AG10803 (cell line): ENCODE data around the gene RASA3.
"Not testable (repeated sequence)": the region's sequence is repeated elsewhere in the genome, so short reads cannot be mapped to it uniquely, and the experiment has no call there.

ENCODE experiments used
- DNase-seq: peaks from one replicate; pipeline ENCODE4 v3.0.0; 2010; ENCODE audit warnings: low read depth
- H3K4me3 ChIP-seq: 2 replicates; pipeline ENCODE4 v1.5.1; 2011; ENCODE audit warnings: mild to moderate bottlenecking, low read length, control low read depth
- TF ChIP-seq, protein P1 (sequence below): conservative IDR thresholded peaks from 2 replicates; pipeline ENCODE4 v1.5.1; 2011; ENCODE audit warnings: mild to moderate bottlenecking, low read length, control low read depth, inconsistent platforms

RASA3 gene

DNA sequence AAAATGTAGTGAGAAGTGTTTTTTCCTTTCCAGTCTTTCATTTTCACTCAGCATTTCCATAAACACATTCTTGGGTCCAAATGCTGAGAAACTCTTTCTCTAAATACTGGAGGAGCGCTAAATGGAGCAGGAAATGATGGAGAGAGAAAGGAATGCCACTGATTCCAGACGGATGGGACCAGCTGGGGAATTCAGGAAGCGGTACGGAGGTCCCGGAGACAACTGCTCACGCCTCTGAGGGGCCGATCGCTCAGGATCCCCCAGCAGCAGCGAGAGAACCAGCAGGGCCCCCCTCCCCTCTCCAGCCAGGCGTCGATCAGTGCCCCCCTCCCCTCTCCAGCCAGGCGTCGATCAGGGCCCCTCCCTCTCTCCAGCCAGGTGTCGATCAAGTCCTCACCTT lies 13.2 kb downstream of the RASA3 start:
- TF ChIP-seq, protein P1, sequence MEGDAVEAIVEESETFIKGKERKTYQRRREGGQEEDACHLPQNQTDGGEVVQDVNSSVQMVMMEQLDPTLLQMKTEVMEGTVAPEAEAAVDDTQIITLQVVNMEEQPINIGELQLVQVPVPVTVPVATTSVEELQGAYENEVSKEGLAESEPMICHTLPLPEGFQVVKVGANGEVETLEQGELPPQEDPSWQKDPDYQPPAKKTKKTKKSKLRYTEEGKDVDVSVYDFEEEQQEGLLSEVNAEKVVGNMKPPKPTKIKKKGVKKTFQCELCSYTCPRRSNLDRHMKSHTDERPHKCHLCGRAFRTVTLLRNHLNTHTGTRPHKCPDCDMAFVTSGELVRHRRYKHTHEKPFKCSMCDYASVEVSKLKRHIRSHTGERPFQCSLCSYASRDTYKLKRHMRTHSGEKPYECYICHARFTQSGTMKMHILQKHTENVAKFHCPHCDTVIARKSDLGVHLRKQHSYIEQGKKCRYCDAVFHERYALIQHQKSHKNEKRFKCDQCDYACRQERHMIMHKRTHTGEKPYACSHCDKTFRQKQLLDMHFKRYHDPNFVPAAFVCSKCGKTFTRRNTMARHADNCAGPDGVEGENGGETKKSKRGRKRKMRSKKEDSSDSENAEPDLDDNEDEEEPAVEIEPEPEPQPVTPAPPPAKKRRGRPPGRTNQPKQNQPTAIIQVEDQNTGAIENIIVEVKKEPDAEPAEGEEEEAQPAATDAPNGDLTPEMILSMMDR, result no peak
- peak; percentile 91 for DNase-seq
- peak overlapping the region; percentile 43 for H3K4me3 ChIP-seq

DNA sequence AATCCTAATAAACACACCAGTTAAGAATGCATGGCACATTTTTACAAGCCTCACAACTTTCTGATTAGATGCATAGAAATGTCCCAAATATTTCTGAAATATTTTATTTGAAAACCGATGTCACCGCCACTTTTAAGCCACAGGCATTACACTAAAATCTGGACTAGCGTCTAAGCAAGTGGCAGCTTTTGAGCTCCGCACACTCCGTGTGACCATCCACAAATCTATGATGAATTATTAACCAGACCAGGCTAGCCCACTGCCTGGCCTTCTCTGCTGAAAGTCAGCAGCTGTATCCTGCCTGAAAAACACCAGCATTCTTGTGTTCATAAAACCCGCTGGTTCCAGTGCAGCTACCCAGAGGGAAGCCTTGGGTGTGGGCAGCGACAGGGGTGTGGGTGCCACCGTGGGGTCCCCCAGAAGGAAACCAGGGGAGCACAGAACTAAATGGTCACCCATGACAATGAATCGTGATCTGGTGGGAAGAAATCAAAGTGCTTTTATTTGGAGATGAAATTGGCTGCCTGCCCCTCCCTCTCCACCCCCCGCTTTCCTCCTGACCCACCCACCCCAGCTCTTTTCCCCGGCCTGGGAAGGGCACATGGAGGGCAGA lies 13.8 kb downstream of the RASA3 start:
- H3K4me3 ChIP-seq, result peak overlapping the region; percentile 43

DNA sequence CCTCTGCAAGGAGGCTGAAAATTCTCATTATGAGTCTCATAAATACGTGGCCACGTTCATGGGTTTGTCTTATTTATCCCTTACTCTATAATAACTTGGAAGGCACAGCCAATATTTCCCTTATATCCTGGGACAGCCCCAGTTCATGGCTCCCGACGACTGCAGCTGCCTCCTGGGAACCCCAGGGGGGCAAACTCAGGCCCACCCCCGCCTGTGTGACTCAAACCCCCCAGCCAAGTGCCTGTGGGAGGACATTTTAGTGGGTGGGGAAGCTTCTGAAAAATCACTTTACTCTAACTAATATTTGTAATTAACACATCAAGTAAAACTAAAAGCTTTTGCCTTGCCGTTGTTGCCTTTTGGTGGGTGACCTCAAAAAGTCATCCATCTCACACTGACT lies 14.3 kb downstream of the RASA3 start:
- no peak for DNase-seq
- peak overlapping the region; percentile 43 for H3K4me3 ChIP-seq
- TF ChIP-seq, protein P1, result no peak

More for the DNA sequence above, 13.8 kb downstream of the RASA3 start:
- TF ChIP-seq, protein P1, result no peak
- DNase-seq, result peak; percentile 67

DNA sequence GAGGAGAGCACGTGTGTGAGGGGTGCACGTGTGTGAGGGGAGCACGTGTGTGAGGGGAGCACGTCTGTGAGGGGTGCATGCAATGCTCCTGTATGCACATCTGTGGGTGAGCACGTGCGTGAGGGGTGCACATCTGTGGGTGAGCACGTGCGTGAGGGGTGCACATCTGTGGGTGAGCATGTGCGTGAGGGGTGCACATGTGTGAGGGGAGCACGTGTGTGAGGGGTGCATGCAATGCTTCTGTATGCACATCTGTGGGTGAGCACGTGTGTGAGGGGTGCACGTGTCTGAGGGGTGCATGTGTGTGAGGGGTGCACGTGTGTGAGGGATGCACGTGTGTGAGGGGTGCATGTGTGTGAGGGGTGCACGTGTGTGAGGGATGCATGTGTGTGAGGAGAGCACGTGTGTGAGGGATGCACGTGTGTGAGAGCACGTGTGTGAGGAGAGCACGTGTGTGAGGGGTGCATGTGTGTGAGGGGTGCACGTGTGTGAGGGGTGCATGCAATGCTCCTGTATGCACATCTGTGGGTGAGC lies 15.0 kb downstream of the RASA3 start:
- not testable (repeated sequence) for DNase-seq, H3K4me3 ChIP-seq

DNA sequence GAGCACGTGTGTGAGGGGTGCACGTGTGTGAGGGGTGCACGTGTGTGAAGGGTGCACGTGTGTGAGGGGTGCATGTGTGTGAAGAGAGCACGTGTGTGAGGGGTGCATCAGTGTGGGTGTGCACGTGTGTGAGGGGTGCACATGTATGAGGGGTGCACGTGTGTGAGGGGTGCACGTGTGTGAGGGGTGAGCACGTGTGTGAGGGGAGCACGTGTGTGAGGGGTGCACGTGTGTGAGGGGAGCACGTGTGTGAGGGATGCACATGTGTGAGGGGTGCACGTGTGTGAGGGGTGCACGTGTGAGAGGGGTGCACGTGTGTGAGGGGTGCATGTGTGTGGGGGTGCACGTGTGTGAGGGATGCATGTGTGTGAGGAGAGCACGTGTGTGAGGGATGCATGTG lies 15.7 kb downstream of the RASA3 start:
- TF ChIP-seq, protein P1, result no peak
- H3K4me3 ChIP-seq, result no peak overlapping the region
- no peak for DNase-seq

DNA sequence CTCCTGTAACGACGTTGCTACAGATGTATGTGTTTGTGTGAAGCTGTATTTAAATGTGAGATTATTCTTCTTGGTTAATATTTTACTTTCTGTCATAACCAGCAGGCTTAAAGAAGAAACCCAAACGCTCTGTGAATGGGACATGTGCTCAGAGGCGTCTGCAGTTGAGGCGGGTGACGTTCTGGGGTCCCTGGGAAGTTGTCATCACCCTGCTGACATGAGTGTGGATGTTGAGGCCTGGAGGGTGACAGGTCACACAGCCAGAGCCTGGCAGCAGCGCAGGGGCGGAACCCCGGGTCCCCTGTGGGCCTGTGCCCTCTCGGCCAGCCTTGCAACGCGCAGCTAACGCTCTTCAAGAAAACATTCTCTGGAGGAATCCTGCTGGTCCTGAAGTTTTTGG lies 16.6 kb downstream of the RASA3 start:
- H3K4me3 ChIP-seq, result no peak overlapping the region
- no peak for DNase-seq
- TF ChIP-seq, protein P1, result no peak

DNA sequence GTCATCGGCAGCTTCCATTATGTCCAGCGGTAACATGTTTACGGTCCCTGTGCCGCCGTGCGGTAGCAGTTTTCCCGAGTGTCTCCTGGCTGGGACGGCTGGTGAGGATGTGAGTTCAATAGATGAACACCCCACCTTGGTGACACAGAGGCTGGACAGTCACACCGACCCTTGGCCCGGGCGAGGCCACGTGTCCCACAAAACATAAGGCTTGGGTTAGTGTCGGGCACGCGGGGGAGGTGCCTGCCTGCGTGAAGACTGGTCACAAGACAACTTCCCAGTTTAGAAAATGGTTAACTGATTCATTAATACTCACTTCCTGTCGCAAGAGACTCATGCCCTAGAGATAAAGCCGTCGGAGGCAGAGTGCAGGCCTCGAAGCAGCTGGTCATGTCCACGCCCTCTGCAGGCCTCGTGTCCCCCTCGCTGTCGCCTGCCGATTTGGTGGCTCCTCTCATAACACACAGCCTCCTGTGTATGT lies 17.2 kb downstream of the RASA3 start:
- TF ChIP-seq, protein P1, result peak; percentile 24; the same call in 1 of the 2 replicates
- peak; percentile 83 for DNase-seq
- H3K4me3 ChIP-seq, result no peak overlapping the region

DNA sequence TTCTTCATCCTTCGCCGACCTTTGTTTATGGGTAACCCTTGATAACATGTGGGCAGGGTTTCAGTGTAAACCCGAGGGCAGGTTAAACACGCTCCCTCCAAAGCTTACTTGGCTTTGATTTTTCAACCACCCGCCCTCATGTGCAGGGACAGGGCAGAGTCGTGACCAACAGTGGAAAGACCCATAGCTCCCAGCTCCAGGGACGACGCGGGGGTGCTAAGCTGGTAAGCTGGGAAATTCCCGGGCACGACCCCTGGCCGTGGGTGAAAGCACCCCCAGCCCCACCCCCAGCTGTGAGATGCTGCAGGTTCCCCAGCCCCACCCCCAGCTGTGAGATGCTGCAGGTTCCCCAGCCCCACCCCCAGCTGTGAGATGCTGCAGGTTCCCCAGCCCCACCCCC lies 17.8 kb downstream of the RASA3 start:
- not testable (repeated sequence) for DNase-seq, H3K4me3 ChIP-seq
